H1 (cell line): Measurements from ENCODE around the gene PDE4D. TPM values are rescaled to one million over a fixed set of nuclear protein-coding genes. Genes with fewer than 3 reads are reported as not detected.

Experiments used
- CTCF ChIA-PET: fragments of 300-600 bp; sonication (Branson Sonifier 250); formaldehyde crosslinking; loops from one replicate; lab custom pipeline; 2021; ENCODE audit not compliant: partially characterized antibody; lab: Charles Lee
- POLR2A ChIA-PET: fragments of 300-600 bp; sonication (Branson Sonifier 250); formaldehyde crosslinking; loops from one replicate; lab custom pipeline; 2021; ENCODE audit warnings: inconsistent platforms; ENCODE audit not compliant: partially characterized antibody; lab: Charles Lee
- DNase-seq, 2 experiments: peaks; one replicate each; pipeline versions ENCODE4 v3.0.0 to v3.0.0-alpha.2; 2010 to 2022; ENCODE audit warnings: low spot score in 2 of 2, low read depth in 1 of 2, mixed read lengths in 1 of 2
- FAIRE-seq: peaks from 2 replicates; lab custom pipeline; 2011; peaks lifted over from hg19 to GRCh38; lab: Jason Lieb, UNC
- H2AFZ ChIP-seq: 2 replicates; pipeline ENCODE4 v1.8.1; 2012; ENCODE audit warnings: low read length, inconsistent platforms
- H2AK5ac ChIP-seq: 2 replicates; pipeline ENCODE4 v1.6.1; 2013; ENCODE audit warnings: low read depth, low read length
- H2BK120ac ChIP-seq: replicated peaks from 2 replicates; pipeline ENCODE3; 2013; ENCODE audit warnings: low read depth, low read length, inconsistent platforms
- H2BK12ac ChIP-seq: 2 replicates; pipeline ENCODE4 v1.6.1; 2013; ENCODE audit warnings: low read depth, low read length
- H2BK15ac ChIP-seq: 2 replicates; pipeline ENCODE4 v1.6.1; 2013; ENCODE audit warnings: low read length
- H2BK20ac ChIP-seq: 2 replicates; pipeline ENCODE4 v1.6.1; 2013; ENCODE audit warnings: low read length
- H2BK5ac ChIP-seq: 2 replicates; pipeline ENCODE4 v1.6.1; 2013; ENCODE audit warnings: low read depth, low read length
- H3K14ac ChIP-seq: 2 replicates; pipeline ENCODE4 v1.6.1; 2013; ENCODE audit warnings: inconsistent platforms; ENCODE audit not compliant: insufficient read length
- H3K18ac ChIP-seq: 2 replicates; pipeline ENCODE4 v1.6.1; 2013; ENCODE audit warnings: low read length; ENCODE audit errors: extremely low read depth
- H3K23ac ChIP-seq: 2 replicates; pipeline ENCODE4 v1.6.1; 2013; ENCODE audit warnings: inconsistent platforms; ENCODE audit not compliant: insufficient read length
- H3K23me2 ChIP-seq: 2 replicates; pipeline ENCODE4 v1.6.1; 2013; ENCODE audit warnings: low read depth, low read length
- H3K27ac ChIP-seq: 2 replicates; pipeline ENCODE4 v1.6.1; 2011; ENCODE audit warnings: low read depth, low read length, inconsistent platforms
- H3K27me3 ChIP-seq, 4 experiments: replicated peaks in 1 of 4; 1 replicate in 1 of 4; 2 replicates in 3 of 4; pipeline versions ENCODE4 v1.6.1 to v1.8.1; 2011 to 2013; ENCODE audit warnings: low read length in 3 of 4, mild to moderate bottlenecking in 3 of 4, inconsistent platforms in 2 of 4, mixed read lengths in 2 of 4, moderate library complexity in 1 of 4; ENCODE audit not compliant: control insufficient read depth in 3 of 4, insufficient read depth in 3 of 4; ENCODE audit errors: extremely low read depth in 1 of 4
- H3K36me3 ChIP-seq, 4 experiments: 2 replicates each; pipeline versions ENCODE4 v1.6.1 to v1.8.1; 2011 to 2013; ENCODE audit warnings: mild to moderate bottlenecking in 4 of 4, low read length in 3 of 4, moderate library complexity in 2 of 4, control low read depth in 1 of 4, inconsistent platforms in 1 of 4; ENCODE audit not compliant: insufficient read depth in 4 of 4, control insufficient read depth in 2 of 4
- H3K4ac ChIP-seq: replicated peaks from 2 replicates; pipeline ENCODE3; 2013; ENCODE audit warnings: low read length, low read depth, mixed read lengths, inconsistent platforms; ENCODE audit not compliant: insufficient read length
- H3K4me1 ChIP-seq, 4 experiments: replicated peaks in 1 of 4; 1 replicate in 1 of 4; 2 replicates in 3 of 4; pipeline versions ENCODE4 v1.6.1 to v1.8.1; 2011 to 2013; ENCODE audit warnings: low read length in 3 of 4, inconsistent platforms in 2 of 4, mixed read lengths in 1 of 4; ENCODE audit not compliant: insufficient read depth in 4 of 4, control insufficient read depth in 3 of 4
- H3K4me2 ChIP-seq, 2 experiments: 2 replicates each; pipeline versions ENCODE4 v1.6.1 to v1.8.1; 2011 to 2013; ENCODE audit warnings: low read depth in 2 of 2, low read length in 2 of 2, control low read depth in 1 of 2, inconsistent platforms in 1 of 2, mild to moderate bottlenecking in 1 of 2; ENCODE audit not compliant: insufficient read depth in 1 of 2
- H3K4me3 ChIP-seq, 4 experiments: fragments of 200-600, 300-600 bp in 1 of 4; sonication (generic), shearing (Covaris generic), sonication (Bioruptor Twin) in 1 of 4; 2 replicates each; pipeline versions ENCODE4 v1.5.1 to v1.8.1; 2011 to 2016; ENCODE audit warnings: low read length in 4 of 4, low read depth in 3 of 4, control low read depth in 2 of 4, inconsistent platforms in 2 of 4, mild to moderate bottlenecking in 2 of 4, mixed read lengths in 1 of 4, moderate library complexity in 1 of 4; ENCODE audit not compliant: insufficient read depth in 2 of 4; ENCODE audit errors: extremely low read depth in 1 of 4
- H3K56ac ChIP-seq: replicated peaks from 2 replicates; pipeline ENCODE3; 2013; ENCODE audit warnings: low read depth, mild to moderate bottlenecking, mixed read lengths, low read length, inconsistent platforms; ENCODE audit not compliant: insufficient read length
- H3K79me1 ChIP-seq: 2 replicates; pipeline ENCODE4 v1.6.1; 2013; ENCODE audit warnings: low read depth, low read length, control low read depth
- H3K79me2 ChIP-seq, 2 experiments: 2 replicates each; pipeline versions ENCODE4 v1.6.1 to v1.8.1; 2012 to 2013; ENCODE audit warnings: low read length in 2 of 2, mild to moderate bottlenecking in 2 of 2, inconsistent platforms in 1 of 2; ENCODE audit not compliant: insufficient read depth in 2 of 2, control insufficient read depth in 1 of 2
- H3K9ac ChIP-seq, 4 experiments: replicated peaks in 1 of 4; 1 replicate in 1 of 4; 2 replicates in 3 of 4; pipeline versions ENCODE4 v1.6.1 to v1.8.1; 2011 to 2013; ENCODE audit warnings: low read depth in 3 of 4, low read length in 3 of 4, control low read depth in 2 of 4, mild to moderate bottlenecking in 2 of 4, moderate library complexity in 2 of 4, inconsistent platforms in 1 of 4; ENCODE audit errors: extremely low read depth in 1 of 4
- H3K9me3 ChIP-seq, 2 experiments: 2 replicates each; pipeline versions ENCODE4 v1.6.1 to v1.8.1; 2012 to 2013; ENCODE audit warnings: mild to moderate bottlenecking in 2 of 2, moderate library complexity in 2 of 2, control low read depth in 1 of 2, inconsistent platforms in 1 of 2, low read depth in 1 of 2, low read length in 1 of 2, mixed read lengths in 1 of 2; ENCODE audit not compliant: insufficient read depth in 2 of 2
- H4K20me1 ChIP-seq, 2 experiments: replicated peaks in 1 of 2; 2 replicates each; pipeline versions ENCODE3 to v1.8.1; 2011 to 2013; ENCODE audit warnings: inconsistent platforms in 2 of 2, low read length in 2 of 2, mild to moderate bottlenecking in 1 of 2; ENCODE audit not compliant: insufficient read depth in 2 of 2, control insufficient read depth in 1 of 2
- H4K5ac ChIP-seq: 2 replicates; pipeline ENCODE4 v1.6.1; 2013; ENCODE audit warnings: low read length, low read depth, mixed read lengths, inconsistent platforms; ENCODE audit not compliant: insufficient read length
- H4K8ac ChIP-seq: 2 replicates; pipeline ENCODE4 v1.8.0; 2013; ENCODE audit warnings: mild to moderate bottlenecking, moderate library complexity, low read length, inconsistent platforms; ENCODE audit not compliant: insufficient read depth; ENCODE audit errors: extremely low read depth
- H4K91ac ChIP-seq: replicated peaks from 2 replicates; pipeline ENCODE3; 2013; ENCODE audit warnings: low read length, mixed read lengths, inconsistent platforms; ENCODE audit not compliant: insufficient read length
- BACH1 ChIP-seq: IDR thresholded peaks from 2 replicates; pipeline ENCODE4 v1.6.1; 2012; ENCODE audit warnings: low read length, improper control_type of control experiment
- CBX5 ChIP-seq: fragments of 300-800, 300-1000 bp; sonication (generic); IDR thresholded peaks from 2 replicates; pipeline ENCODE4 v1.7.1; 2016; ENCODE audit warnings: antibody characterized with exemption, low read length, low read depth
- CREB1 ChIP-seq: IDR thresholded peaks from 2 replicates; pipeline ENCODE4 v1.6.1; 2012; ENCODE audit warnings: inconsistent platforms
- GABPA ChIP-seq: IDR thresholded peaks from 2 replicates; pipeline ENCODE4 v1.6.1; 2011; ENCODE audit warnings: mild to moderate bottlenecking, low read length, moderate library complexity, borderline replicate concordance; ENCODE audit not compliant: insufficient read depth
- POLR2AphosphoS5 ChIP-seq: IDR thresholded peaks from 2 replicates; pipeline ENCODE4 v1.6.1; 2011; ENCODE audit warnings: low read depth, low read length
- RAD21 ChIP-seq, 2 experiments: IDR thresholded peaks in 1 of 2; conservative IDR thresholded peaks in 1 of 2; 2 replicates each; pipeline ENCODE4 v1.6.1; 2011; ENCODE audit warnings: low read depth in 2 of 2, low read length in 2 of 2, improper control_type of control experiment in 1 of 2, inconsistent platforms in 1 of 2, mild to moderate bottlenecking in 1 of 2, moderate library complexity in 1 of 2
- RNF2 ChIP-seq: fragments of 200-900, 300-1000 bp; sonication (generic); IDR thresholded peaks from 2 replicates; pipeline ENCODE4 v1.7.1; 2016; ENCODE audit warnings: borderline replicate concordance, low read depth, mild to moderate bottlenecking, antibody characterized with exemption, low read length; ENCODE audit not compliant: poor library complexity, severe bottlenecking; ENCODE audit errors: missing control alignments
- SIX5 ChIP-seq: IDR thresholded peaks from 2 replicates; pipeline ENCODE4 v1.6.1; 2011; ENCODE audit warnings: mild to moderate bottlenecking, low read depth, low read length
- SP1 ChIP-seq: IDR thresholded peaks from 2 replicates; pipeline ENCODE4 v1.6.1; 2011; ENCODE audit warnings: low read depth, low read length
- TAF7 ChIP-seq: optimal IDR thresholded peaks from 2 replicates; pipeline ENCODE3; 2011; ENCODE audit warnings: low read depth, mild to moderate bottlenecking, inconsistent platforms, low read length, moderate library complexity, borderline replicate concordance
- TEAD4 ChIP-seq: IDR thresholded peaks from 2 replicates; pipeline ENCODE4 v1.6.1; 2012; ENCODE audit warnings: low read depth, low read length, inconsistent platforms, mixed read lengths
- YY1 ChIP-seq: IDR thresholded peaks from 2 replicates; pipeline ENCODE4 v1.6.1; 2011; ENCODE audit warnings: low read depth, mild to moderate bottlenecking, low read length
- WGBS, 2 experiments: shearing (Covaris generic) in 1 of 2; methylation state at CpG; one replicate each; pipeline versions ENCODE4 v1.1.6 to v1.1.7; 2013 to 2015; ENCODE audit warnings: low lambda C conversion rate in 2 of 2, mixed read lengths in 2 of 2, inconsistent platforms in 1 of 2, low coverage in 1 of 2, missing lambda C conversion rate in 1 of 2; ENCODE audit not compliant: insufficient replicate concordance in 2 of 2, insufficient coverage in 1 of 2, insufficient read length in 1 of 2; ENCODE audit errors: extremely low coverage in 1 of 2, missing lambda C conversion rate in 1 of 2; 5-methylcytosine and 5-hydroxymethylcytosine counted together
- polyA plus RNA-seq, 7 experiments: library from polyadenylated mRNA; depleted of rRNA in 3 of 7; stranded (reverse) in 5 of 7; unstranded in 2 of 7; fragments of >200 nt in 5 of 7; fragments of 200-250 nt in 2 of 7; gene quantifications; 1 replicate in 5 of 7; 2 replicates in 1 of 7; 4 replicates in 1 of 7; pipeline versions ENCODE4 v1.2.1 to v1.2.3, GENCODE V29; 2011 to 2013; ENCODE audit warnings: missing spikeins in 2 of 7, mixed read lengths in 2 of 7
- total RNA-seq: library from RNA; stranded (reverse); fragmentation: NEBNext Ultra II Directional; extraction: Animal tissue kit (Norgen Biotek cat#: 25700); gene quantifications from 2 replicates; pipeline ENCODE4 v1.2.1, GENCODE V29; 2021
- TF ChIP-seq, protein P1 (sequence below): IDR thresholded peaks from 2 replicates; pipeline ENCODE4 v1.6.1; 2012; ENCODE audit warnings: inconsistent platforms

Gene PDE4D
- total and polyA plus RNA-seq, 2 of the 8 experiments (the other 6 are each of a cell fraction or from before 2014, with no cell fraction given), result 2.3 to 3.7 TPM

DNA sequence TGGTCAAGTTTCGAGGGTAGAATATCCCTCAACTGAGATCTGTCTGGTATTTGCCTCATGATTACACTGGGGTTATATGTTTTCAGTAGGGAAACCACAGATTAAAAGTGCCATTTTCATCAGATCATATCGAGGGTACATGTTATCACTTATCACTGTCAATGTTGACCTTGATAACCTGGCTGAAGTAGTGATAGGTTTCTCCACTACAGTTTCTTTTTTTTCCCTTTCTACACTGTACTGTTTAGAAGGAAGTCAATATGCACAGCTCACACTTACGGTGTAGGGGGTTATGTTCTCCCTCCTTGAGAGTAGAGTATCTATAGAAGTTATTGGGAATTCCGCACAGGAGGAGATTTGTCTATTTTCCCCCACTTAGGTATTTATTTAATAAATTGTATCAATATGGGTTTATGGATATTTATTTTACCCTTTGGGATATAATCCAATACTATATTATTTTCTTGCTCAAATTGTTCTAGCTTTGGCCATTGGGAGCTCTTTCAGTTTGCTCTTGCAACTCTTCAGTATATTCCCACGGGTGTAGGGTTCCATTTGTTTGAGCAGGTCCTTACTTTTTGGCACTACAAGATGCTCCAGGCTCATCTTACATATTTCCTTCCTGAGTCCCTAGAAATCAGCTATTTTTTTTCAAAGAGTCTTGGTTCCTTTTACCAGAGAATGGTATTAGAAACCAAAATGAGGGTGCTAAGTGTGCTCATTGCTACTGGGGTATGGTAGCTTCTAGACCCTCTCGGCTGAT lies 866.2 kb downstream of the PDE4D start:
- ChIA-PET CTCF (interaction anchor here (0.6 to 1.1 kb wide), 2 partner anchors 136 to 161 kb away, joined by 3 read pairs; no protein-coding TSS in a partner anchor), POLR2A (no interaction called here)
- Histone ChIP-seq H4K8ac (no peak overlapping the region), H3K56ac (no peak overlapping the region), H2BK15ac (no peak overlapping the region), H3K9ac (no peak overlapping the region), H3K27me3 (no peaks in the 10 kb centered on the region), H3K9me3 (no peaks in the 10 kb centered on the region; a peak in 1 of 4 replicates), H2AK5ac (no peak overlapping the region), H2BK12ac (no peak overlapping the region), H3K27ac (no peak overlapping the region), H3K4me3 (no peak overlapping the region), H3K23me2 (no peaks in the 10 kb centered on the region), H3K4me1 (no peaks in the 10 kb centered on the region), H2BK120ac (no peak overlapping the region), H3K79me2 (no peaks in the 10 kb centered on the region), H2AFZ (no peak overlapping the region), H3K14ac (no peak overlapping the region), H3K4me2 (no peak overlapping the region), H3K79me1 (no peaks in the 10 kb centered on the region), H4K5ac (no peak overlapping the region), H4K91ac (no peak overlapping the region), H2BK5ac (no peak overlapping the region), H3K36me3 (no peaks in the 10 kb centered on the region), H3K4ac (no peak overlapping the region), H3K18ac (no peak overlapping the region), H4K20me1 (no peaks in the 10 kb centered on the region), H3K23ac (no peak overlapping the region), H2BK20ac (no peak overlapping the region)
- FAIRE-seq (no peak), DNase-seq (no peak)
- 87% methylated on average over 6 of the region's 6 CpGs; no CpG with 5 or more reads in 1 of the 2 experiments for WGBS, 2 experiments
- TF ChIP-seq TAF7 (no peak), TEAD4 (no peak), CBX5 (no peak), RNF2 (no peak), BACH1 (no peak), CREB1 (no peak), SIX5 (no peak), SP1 (no peak), RAD21 (IDR thresholded peaks at IDR 0.05 in 1 of 2, conservative IDR thresholded peaks at IDR 0.05 in 1 of 2; ENCODE audit: low read depth in 2 of 2, low read length in 2 of 2) (no peak), POLR2AphosphoS5 (no peak), YY1 (no peak), GABPA (no peak)
- TF ChIP-seq, protein P1, sequence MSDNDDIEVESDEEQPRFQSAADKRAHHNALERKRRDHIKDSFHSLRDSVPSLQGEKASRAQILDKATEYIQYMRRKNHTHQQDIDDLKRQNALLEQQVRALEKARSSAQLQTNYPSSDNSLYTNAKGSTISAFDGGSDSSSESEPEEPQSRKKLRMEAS, result no peak
